HG03354 (cell line): Measurements from ENCODE around the gene CAMKK1.

ENCODE experiments used
- ATAC-seq: cut with Tn5 transposase; IDR thresholded peaks from one replicate; pipeline ENCODE4 v1.9.1; 2021; ENCODE audit warnings: mild to moderate bottlenecking; ENCODE audit not compliant: unreplicated experiment, poor library complexity, severe bottlenecking

CAMKK1 gene

GRCh38 chr17:3818786-3819185 lies 74.1 kb downstream of the CAMKK1 start:
- ATAC-seq, result no peak

- no peak for ATAC-seq
These were observed 74.8 kb downstream of the CAMKK1 start for GRCh38 chr17:3817851-3818605.

- ATAC-seq, result no peak
These were observed 76.9 kb downstream of the CAMKK1 start for GRCh38 chr17:3815925-3816324.

GRCh38 chr17:3815122-3815521 lies 77.7 kb downstream of the CAMKK1 start:
- no peak for ATAC-seq

- ATAC-seq, result no peak
These were observed 78.5 kb downstream of the CAMKK1 start for GRCh38 chr17:3814361-3814760.

GRCh38 chr17:3813171-3813570 lies 79.7 kb downstream of the CAMKK1 start:
- ATAC-seq, result no peak

GRCh38 chr17:3812771-3813170 lies 80.1 kb downstream of the CAMKK1 start:
- no peak for ATAC-seq

- no peak for ATAC-seq
These were observed 80.6 kb downstream of the CAMKK1 start for GRCh38 chr17:3812284-3812683.
